Smooth muscle cell (in vitro differentiated cells): ENCODE measurements around the gene PRKAR2B. TPM values are rescaled to one million over a fixed set of nuclear protein-coding genes. Genes with fewer than 3 reads are reported as not detected.

Experiments used
- DNase-seq: peaks from one replicate; lab custom pipeline; 2025; ENCODE audit not compliant: unreplicated experiment; lab: John Stamatoyannopoulos, UW
- H2AFZ ChIP-seq: fragments of 200-600 bp; sonication (generic); 2 replicates; pipeline ENCODE4 v1.6.0; 2016; ENCODE audit warnings: antibody characterized with exemption, low read depth, mild to moderate bottlenecking
- H3F3A ChIP-seq: fragments of 200-600 bp; sonication (generic); 2 replicates; pipeline ENCODE4 v1.6.0; 2017; ENCODE audit warnings: antibody characterized with exemption, low read depth
- H3K27ac ChIP-seq: fragments of 200-600 bp; sonication (generic); 2 replicates; pipeline ENCODE4 v1.5.1; 2016; ENCODE audit warnings: low read depth, mild to moderate bottlenecking
- H3K27me3 ChIP-seq: fragments of 200-600 bp; sonication (generic); 2 replicates; pipeline ENCODE4 v1.6.1; 2016; ENCODE audit warnings: low read depth, mild to moderate bottlenecking
- H3K36me3 ChIP-seq: fragments of 200-600 bp; sonication (generic); 2 replicates; pipeline ENCODE4 v1.5.1; 2016; ENCODE audit warnings: low read depth
- H3K4me1 ChIP-seq: fragments of 200-600 bp; sonication (generic); 2 replicates; pipeline ENCODE4 v1.5.1; 2016; ENCODE audit warnings: low read depth
- H3K4me2 ChIP-seq: fragments of 200-600 bp; sonication (generic); 2 replicates; pipeline ENCODE4 v1.6.0; 2016; ENCODE audit warnings: mild to moderate bottlenecking
- H3K4me3 ChIP-seq: fragments of 200-600 bp; sonication (generic); 2 replicates; pipeline ENCODE4 v1.5.1; 2016; ENCODE audit warnings: mild to moderate bottlenecking
- H3K79me2 ChIP-seq: fragments of 200-600 bp; sonication (generic); 2 replicates; pipeline ENCODE4 v1.6.0; 2016; ENCODE audit warnings: low read depth, mild to moderate bottlenecking
- H3K9ac ChIP-seq: fragments of 200-600 bp; sonication (generic); 2 replicates; pipeline ENCODE4 v1.6.0; 2016; ENCODE audit warnings: low read depth
- H3K9me3 ChIP-seq: fragments of 200-600 bp; sonication (generic); replicated peaks from 2 replicates; pipeline ENCODE4 v1.5.1; 2016; ENCODE audit warnings: low read depth
- H4K20me1 ChIP-seq: fragments of 200-600 bp; sonication (generic); 2 replicates; pipeline ENCODE4 v1.6.0; 2016; ENCODE audit warnings: low read depth
- CTCF ChIP-seq: fragments of 200-600 bp; sonication (generic); IDR thresholded peaks from 2 replicates; pipeline ENCODE4 v1.5.1; 2017; ENCODE audit warnings: borderline replicate concordance, mild to moderate bottlenecking, antibody characterized with exemption; ENCODE audit not compliant: insufficient read depth, poor library complexity, severe bottlenecking
- WGBS: methylation state at CpG from one replicate; pipeline ENCODE4 v1.1.7; 2016; ENCODE audit warnings: low lambda C conversion rate; 5-methylcytosine and 5-hydroxymethylcytosine counted together
- polyA plus RNA-seq: library from polyadenylated mRNA; unstranded; fragments of >200 nt; fragmentation: Nextera tagmentation; extraction: Ambion mirVana; gene quantifications from 2 replicates; pipeline ENCODE4 v1.2.1, GENCODE V29; 2016
- total RNA-seq: library from RNA; depleted of rRNA; stranded (reverse); fragments of >200 nt; gene quantifications from 2 replicates; pipeline ENCODE4 v1.2.3, GENCODE V29; 2014

Gene PRKAR2B
- total and polyA plus RNA-seq, 2 experiments from 2014 or later: 3.4 to 3.5 TPM

- no peaks in the 10 kb centered on the region for H3F3A ChIP-seq
- H3K79me2 ChIP-seq: no peaks in the 10 kb centered on the region
- no peak overlapping the region for H3K27ac ChIP-seq
- H2AFZ ChIP-seq: no peak overlapping the region
- no peak overlapping the region for H3K9ac ChIP-seq
- DNase-seq: no peak
- no peak for TF ChIP-seq CTCF
- no peaks in the 10 kb centered on the region for H3K27me3 ChIP-seq
- H3K4me3 ChIP-seq: no peak overlapping the region
- H3K9me3 ChIP-seq: no peaks in the 10 kb centered on the region
- H3K36me3 ChIP-seq: no peaks in the 10 kb centered on the region
- no peaks in the 10 kb centered on the region for H4K20me1 ChIP-seq
- WGBS: 92% methylated on average over 4 of the region's 4 CpGs
- H3K4me2 ChIP-seq: no peak overlapping the region
- no peaks in the 10 kb centered on the region for H3K4me1 ChIP-seq
Measured at GRCh38 chr7:107104801-107105200, 60.3 kb downstream of the PRKAR2B start.

- no peaks in the 10 kb centered on the region for H4K20me1 ChIP-seq
- H3K36me3 ChIP-seq: no peaks in the 10 kb centered on the region
- no peak overlapping the region for H2AFZ ChIP-seq
- 55% methylated on average over 4 of the region's 4 CpGs for WGBS
- no peak for TF ChIP-seq CTCF
- no peak for DNase-seq
- no peaks in the 10 kb centered on the region for H3F3A ChIP-seq
- no peaks in the 10 kb centered on the region for H3K79me2 ChIP-seq
- no peak overlapping the region for H3K4me2 ChIP-seq
- no peaks in the 10 kb centered on the region for H3K4me1 ChIP-seq
- H3K27me3 ChIP-seq: no peaks in the 10 kb centered on the region
- no peak overlapping the region for H3K4me3 ChIP-seq
- no peaks in the 10 kb centered on the region for H3K9me3 ChIP-seq
- no peak overlapping the region for H3K9ac ChIP-seq
- no peak overlapping the region for H3K27ac ChIP-seq
Measured at GRCh38 chr7:107105591-107106245, 61.2 kb downstream of the PRKAR2B start.

GRCh38 chr7:107108793-107109371 is 64.4 kb downstream of the PRKAR2B start:
- H4K20me1 ChIP-seq: no peaks in the 10 kb centered on the region
- H3K36me3 ChIP-seq: no peaks in the 10 kb centered on the region
- no peak overlapping the region for H2AFZ ChIP-seq
- no peaks in the 10 kb centered on the region for H3K9me3 ChIP-seq
- H3K9ac ChIP-seq: no peak overlapping the region
- no peaks in the 10 kb centered on the region for H3K79me2 ChIP-seq
- no peak overlapping the region for H3K4me2 ChIP-seq
- no peaks in the 10 kb centered on the region for H3K27me3 ChIP-seq
- TF ChIP-seq CTCF: no peak
- H3K4me1 ChIP-seq: no peaks in the 10 kb centered on the region
- DNase-seq: no peak
- H3F3A ChIP-seq: no peaks in the 10 kb centered on the region
- no peak overlapping the region for H3K27ac ChIP-seq
- no peak overlapping the region for H3K4me3 ChIP-seq

GRCh38 chr7:107109955-107110354 is 65.5 kb downstream of the PRKAR2B start:
- Histone ChIP-seq H3K79me2 (no peaks in the 10 kb centered on the region), H3K27ac (no peak overlapping the region), H3K9me3 (no peaks in the 10 kb centered on the region), H3K27me3 (no peaks in the 10 kb centered on the region), H2AFZ (no peak overlapping the region), H3K36me3 (no peaks in the 10 kb centered on the region), H3K4me1 (no peaks in the 10 kb centered on the region), H4K20me1 (no peaks in the 10 kb centered on the region), H3F3A (no peaks in the 10 kb centered on the region), H3K4me3 (no peak overlapping the region), H3K4me2 (no peak overlapping the region), H3K9ac (no peak overlapping the region)
- no peak for TF ChIP-seq CTCF
- DNase-seq: no peak
- 99% methylated on average over 4 of the region's 4 CpGs for WGBS
